Left kidney (tissue), 2 donors: Measurements from ENCODE around the gene CSRP1. TPM values are rescaled to one million over a fixed set of nuclear protein-coding genes. Genes with fewer than 3 reads are reported as not detected.
"Not testable (repeated sequence)": the region's sequence is repeated elsewhere in the genome, so short reads cannot be mapped to it uniquely, and the experiment has no call there.

Experiments
- DNase-seq: peaks from one replicate; pipeline ENCODE4 v3.0.0-alpha.2; 2013
- polyA plus RNA-seq: library from polyadenylated mRNA; unstranded; fragments of 120-200 nt; gene quantifications from one replicate; pipeline ENCODE4 v1.2.1, GENCODE V29; 2013; ENCODE audit not compliant: insufficient read length

Gene CSRP1
- polyA plus RNA-seq, 1 donor = 134 TPM

GRCh38 chr1:201499191-201499590 lies 7.7 kb downstream of the CSRP1 start:
- DNase-seq = no peak

- DNase-seq = no peak
These were observed 8.3 kb downstream of the CSRP1 start for GRCh38 chr1:201498621-201499020.

GRCh38 chr1:201497935-201498509 lies 8.9 kb downstream of the CSRP1 start:
- DNase-seq = no peak

GRCh38 chr1:201496296-201496690 lies 10.6 kb downstream of the CSRP1 start:
- no peak for DNase-seq

- no peak for DNase-seq
These were observed 11.2 kb downstream of the CSRP1 start for GRCh38 chr1:201495551-201496295.

- DNase-seq = no peak
These were observed 12.9 kb downstream of the CSRP1 start for GRCh38 chr1:201493757-201494617.

- not testable (repeated sequence) for DNase-seq
These were observed 13.8 kb downstream of the CSRP1 start for GRCh38 chr1:201493026-201493656.

- no peak for DNase-seq
These were observed 14.9 kb downstream of the CSRP1 start for GRCh38 chr1:201491896-201492511.

GRCh38 chr1:201490708-201491131 lies 16.2 kb downstream of the CSRP1 start:
- DNase-seq = no peak

- DNase-seq = no peak
These were observed 17.2 kb downstream of the CSRP1 start for GRCh38 chr1:201489643-201490261.

GRCh38 chr1:201488830-201489589 lies 17.9 kb downstream of the CSRP1 start:
- DNase-seq = no peak

GRCh38 chr1:201487742-201488141 lies 19.2 kb downstream of the CSRP1 start:
- no peak for DNase-seq

- no peak for DNase-seq
These were observed 20.7 kb downstream of the CSRP1 start for GRCh38 chr1:201486187-201486586.

GRCh38 chr1:201485184-201485774 lies 21.6 kb downstream of the CSRP1 start:
- DNase-seq = no peak

GRCh38 chr1:201483373-201483949 lies 23.5 kb downstream of the CSRP1 start:
- no peak for DNase-seq

GRCh38 chr1:201482755-201483154 lies 24.2 kb downstream of the CSRP1 start:
- DNase-seq = no peak

- no peak for DNase-seq
These were observed 25.0 kb downstream of the CSRP1 start for GRCh38 chr1:201481761-201482493.

- no peak for DNase-seq
These were observed 25.9 kb downstream of the CSRP1 start for GRCh38 chr1:201481004-201481380.
